ENCODE results near the gene IL13.

DNA sequence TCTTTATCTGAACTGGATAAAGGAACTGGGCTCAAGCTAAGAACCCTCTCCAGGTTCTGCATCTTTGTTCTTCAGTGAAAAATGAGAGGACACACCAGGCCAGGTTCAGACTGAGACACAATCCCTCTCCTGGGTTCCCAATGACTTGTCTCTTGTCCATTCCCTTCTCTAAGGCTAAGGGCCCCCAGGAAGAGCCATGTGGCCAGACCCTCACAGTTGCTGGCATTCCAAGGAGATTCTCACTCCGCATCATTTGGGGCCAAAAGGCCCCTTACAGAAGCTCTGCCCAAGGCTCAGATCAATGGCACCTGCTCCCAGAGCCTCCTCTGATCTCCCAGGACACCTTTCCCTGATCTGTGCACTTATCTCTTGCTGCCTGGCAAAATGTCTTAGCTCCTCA is 20.8 kb downstream of the IL13 start:
- TF ChIP-seq, protein P1, sequence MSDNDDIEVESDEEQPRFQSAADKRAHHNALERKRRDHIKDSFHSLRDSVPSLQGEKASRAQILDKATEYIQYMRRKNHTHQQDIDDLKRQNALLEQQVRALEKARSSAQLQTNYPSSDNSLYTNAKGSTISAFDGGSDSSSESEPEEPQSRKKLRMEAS (IDR thresholded peaks at IDR 0.05; ENCODE audit: insufficient read depth, insufficient read length): no peak
- TF ChIP-seq MYC (IDR thresholded peaks at IDR 0.05; ENCODE audit: low read depth, low read length) (no peak), POLR2A (IDR thresholded peaks at IDR 0.05; ENCODE audit: low read depth, low read length) (no peak), POLR2AphosphoS5 (IDR thresholded peaks at IDR 0.05; ENCODE audit: insufficient read depth, low read depth, low read length) (no peak)
